T-helper 1 cell treated with Interleukin-12 subunit alpha and Interleukin-12 subunit beta and Interleukin-4 antibody, amounts not matched to agents 30 ng/mL and 1 ng/mL, for 36 hours (primary cell): Measurements from ENCODE around the gene SMARCD3. TPM values are rescaled to one million over a fixed set of nuclear protein-coding genes. Genes with fewer than 3 reads are reported as not detected.

ENCODE experiments used
- intact Hi-C: fragments of 100-400 bp; cut with micrococcal nuclease; formaldehyde crosslinking; loops from one replicate; pipeline ENCODE4 v1.15.1; 2024
- total RNA-seq: library from RNA; stranded (reverse); gene quantifications from 2 replicates; pipeline ENCODE4 v1.2.3, GENCODE V29; 2022

Gene SMARCD3
- total RNA-seq, result 1.8 and 4.0 TPM in 2 replicates

GRCh38 chr7:151248346-151249033 is at the start of gene SMARCD3:
Gene SMARCD3, minus strand, starts transcription at chr7:151248694. Its CDS starts 132 bp downstream, at chr7:151248562.
- intact Hi-C loops, result no loop called here

GRCh38 chr7:151296202-151296992 is 47.9 kb upstream of the SMARCD3 start:
- intact Hi-C loops, result no loop called here

GRCh38 chr7:151292850-151293249 is 44.4 kb upstream of the SMARCD3 start:
- intact Hi-C loops, result no loop called here

- intact Hi-C loops, result no loop called here
Observed at GRCh38 chr7:151291206-151291605, 42.7 kb upstream of the SMARCD3 start.

GRCh38 chr7:151290355-151290760 is 41.9 kb upstream of the SMARCD3 start:
- intact Hi-C loops, result no loop called here

GRCh38 chr7:151289891-151290290 is 41.4 kb upstream of the SMARCD3 start:
- intact Hi-C loops, result no loop called here

- intact Hi-C loops, result no loop called here
Observed at GRCh38 chr7:151286148-151286547, 37.7 kb upstream of the SMARCD3 start.

GRCh38 chr7:151283302-151283701 is 34.8 kb upstream of the SMARCD3 start:
- intact Hi-C loops, result no loop called here

GRCh38 chr7:151282111-151282510 is 33.6 kb upstream of the SMARCD3 start:
- intact Hi-C loops, result no loop called here

- intact Hi-C loops, result no loop called here
Observed at GRCh38 chr7:151281686-151282085, 33.2 kb upstream of the SMARCD3 start.

- intact Hi-C loops, result no loop called here
Observed at GRCh38 chr7:151280388-151281019, 32.0 kb upstream of the SMARCD3 start.

GRCh38 chr7:151279868-151280267 is 31.4 kb upstream of the SMARCD3 start:
- intact Hi-C loops, result no loop called here

- intact Hi-C loops, result no loop called here
Observed at GRCh38 chr7:151278949-151279348, 30.5 kb upstream of the SMARCD3 start.

- intact Hi-C loops, result loop anchor here (1.0 kb wide), 3 partner anchors 26 to 50 kb away; partner anchors contain the start of gene ABCF2
Observed at GRCh38 chr7:151277631-151278030, 29.1 kb upstream of the SMARCD3 start.

- intact Hi-C loops, result loop anchor here (1.0 kb wide), 3 partner anchors 26 to 50 kb away; partner anchors contain the start of gene ABCF2
Observed at GRCh38 chr7:151276666-151277590, 28.4 kb upstream of the SMARCD3 start.

GRCh38 chr7:151275813-151276577 is 27.5 kb upstream of the SMARCD3 start:
- intact Hi-C loops, result no loop called here

GRCh38 chr7:151274936-151275812 is 26.7 kb upstream of the SMARCD3 start:
- intact Hi-C loops, result no loop called here

GRCh38 chr7:151274396-151274795 is 25.9 kb upstream of the SMARCD3 start:
- intact Hi-C loops, result no loop called here
